Measurements from ENCODE around the gene WWTR1. TPM values are rescaled to one million over a fixed set of nuclear protein-coding genes. Genes with fewer than 3 reads are reported as not detected.

Gene WWTR1
- total RNA-seq, 1 experiment from 2014 or later = 24.4 TPM

GRCh38 chr3:149621218-149622005 is 36.4 kb downstream of the WWTR1 start:
- no peak for DNase-seq
- Histone ChIP-seq H3T11ph (ENCODE audit: low read length) (no peak overlapping the region), H2BK12ac (ENCODE audit: insufficient read length, low read depth, low read length) (no peak overlapping the region), H2BK5ac (ENCODE audit: insufficient read length, low read length) (no peak overlapping the region), H3K14ac (ENCODE audit: insufficient read depth, low read length) (no peak overlapping the region), H2BK120ac (ENCODE audit: low read depth, low read length, poor library complexity, severe bottlenecking) (no peak overlapping the region), H3K23ac (ENCODE audit: insufficient read length, low read depth, low read length) (no peak overlapping the region), H3K4ac (ENCODE audit: low read depth, low read length) (no peak overlapping the region), H3K23me2 (ENCODE audit: insufficient read length, low read depth, low read length, poor library complexity, severe bottlenecking) (no peaks in the 10 kb centered on the region), H4K91ac (ENCODE audit: insufficient read length, low read depth, low read length) (no peak overlapping the region), H3K79me2 (ENCODE audit: insufficient read depth, low read length) (peaks cover 4% of the 10 kb centered on the region; the same call in 1 of the 2 replicates), H4K8ac (replicated peaks; ENCODE audit: insufficient read length, low read depth, low read length) (no peak overlapping the region), H2AFZ (ENCODE audit: low read length) (no peak overlapping the region), H3K18ac (ENCODE audit: insufficient read length, low read depth, low read length) (no peak overlapping the region), H3K56ac (ENCODE audit: insufficient read length, low read depth, low read length) (no peak overlapping the region), H3K27me3 (ENCODE audit: insufficient read depth, low read length) (no peaks in the 10 kb centered on the region), H4K20me1 (ENCODE audit: control insufficient read depth, insufficient read depth, insufficient read length) (no peaks in the 10 kb centered on the region), H2AK5ac (ENCODE audit: insufficient read length, low read length) (no peak overlapping the region), H3K79me1 (ENCODE audit: insufficient read depth, low read depth, low read length, poor library complexity, severe bottlenecking) (peaks cover 3% of the 10 kb centered on the region), H2BK20ac (ENCODE audit: low read depth, low read length, poor library complexity, severe bottlenecking) (no peak overlapping the region), H2BK15ac (ENCODE audit: low read depth, low read length) (no peak overlapping the region), H3K4me2 (ENCODE audit: insufficient read depth, insufficient read length, low read length) (no peak overlapping the region), H3K9me3 (ENCODE audit: control insufficient read depth, low read depth, low read length) (no peaks in the 10 kb centered on the region), H4K5ac (ENCODE audit: insufficient read length, low read depth, low read length) (no peak overlapping the region), H3K9ac (ENCODE audit: extremely low read depth, insufficient read length, low read length) (no peak overlapping the region), H3K27ac (ENCODE audit: insufficient read length, low read depth, low read length) (no peak overlapping the region), H3K4me1 (ENCODE audit: insufficient read depth, low read length) (peaks cover 8% of the 10 kb centered on the region; the same call in 1 of the 2 replicates)
- Mint-ChIP-seq H3K9me3 (no peaks in the 10 kb centered on the region), H3K27ac (peak overlapping the region in 1 of 3 experiments; percentile 77; a peak in 3 of 7 replicates), H3K4me3 (no peak overlapping the region), H3K27me3 (ENCODE audit: low read depth) (no peaks in the 10 kb centered on the region), H3K4me1 (peaks cover 43 to 44% of the 10 kb centered on the region in 2 experiments), H3K36me3 (ENCODE audit: insufficient read depth in 1 of 3, low read depth in 3 of 3) (no peaks in the 10 kb centered on the region; a peak in 2 of 7 replicates)
- no peak for TF ChIP-seq CTCF (conservative IDR thresholded peaks at IDR 0.05)
- no CpG with 5 or more reads among the region's 5 CpGs for WGBS (ENCODE audit: extremely low coverage, insufficient read length, low lambda C conversion rate)
